ENCODE data around the gene CEP350. TPM values are rescaled to one million over a fixed set of nuclear protein-coding genes. Genes with fewer than 3 reads are reported as not detected.
"Not testable (repeated sequence)": the region's sequence is repeated elsewhere in the genome, so short reads cannot be mapped to it uniquely, and the experiment has no call there.

CEP350 gene
- total and polyA plus RNA-seq, 2 donors (not counting 1 experiment from before 2014, with no cell fraction given) = 19.0 to 101 TPM

DNA sequence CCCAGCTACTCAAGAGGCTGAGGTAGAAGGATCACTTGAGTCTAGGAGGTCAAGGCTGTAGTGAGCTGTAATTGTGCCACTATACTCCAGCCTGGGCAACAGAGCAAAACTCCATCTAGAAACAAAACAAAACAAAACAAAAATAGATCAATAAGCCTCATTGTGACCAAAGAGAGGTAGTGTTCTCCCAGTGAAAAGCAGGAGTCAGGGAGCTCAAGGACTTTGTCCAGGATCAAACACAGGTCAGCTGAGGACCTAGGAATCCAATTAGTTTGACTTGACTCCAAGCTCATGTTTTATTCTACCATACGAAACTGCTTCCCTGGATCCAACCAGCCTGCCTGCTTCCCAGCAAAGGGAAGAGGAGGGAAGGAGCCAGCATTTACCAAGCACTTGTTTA is 178.6 kb downstream of the CEP350 start:
- H3K9me3 ChIP-seq (ENCODE audit: control insufficient read depth, insufficient read depth, low read depth, low read length) = no peaks in the 10 kb centered on the region
- no peak overlapping the region for H3K4me3 ChIP-seq (replicated peaks in 1 of 4; ENCODE audit: control extremely low read depth in 1 of 4, insufficient read depth in 1 of 4, low read depth in 3 of 4, low read length in 4 of 4)
- H3K36me3 ChIP-seq (ENCODE audit: control insufficient read depth, insufficient read depth, low read length) = no peaks in the 10 kb centered on the region
- no peak for TF ChIP-seq EZH2 (IDR thresholded peaks at IDR 0.05; ENCODE audit: low read length, missing control alignments)
- TF ChIP-seq, protein P1, sequence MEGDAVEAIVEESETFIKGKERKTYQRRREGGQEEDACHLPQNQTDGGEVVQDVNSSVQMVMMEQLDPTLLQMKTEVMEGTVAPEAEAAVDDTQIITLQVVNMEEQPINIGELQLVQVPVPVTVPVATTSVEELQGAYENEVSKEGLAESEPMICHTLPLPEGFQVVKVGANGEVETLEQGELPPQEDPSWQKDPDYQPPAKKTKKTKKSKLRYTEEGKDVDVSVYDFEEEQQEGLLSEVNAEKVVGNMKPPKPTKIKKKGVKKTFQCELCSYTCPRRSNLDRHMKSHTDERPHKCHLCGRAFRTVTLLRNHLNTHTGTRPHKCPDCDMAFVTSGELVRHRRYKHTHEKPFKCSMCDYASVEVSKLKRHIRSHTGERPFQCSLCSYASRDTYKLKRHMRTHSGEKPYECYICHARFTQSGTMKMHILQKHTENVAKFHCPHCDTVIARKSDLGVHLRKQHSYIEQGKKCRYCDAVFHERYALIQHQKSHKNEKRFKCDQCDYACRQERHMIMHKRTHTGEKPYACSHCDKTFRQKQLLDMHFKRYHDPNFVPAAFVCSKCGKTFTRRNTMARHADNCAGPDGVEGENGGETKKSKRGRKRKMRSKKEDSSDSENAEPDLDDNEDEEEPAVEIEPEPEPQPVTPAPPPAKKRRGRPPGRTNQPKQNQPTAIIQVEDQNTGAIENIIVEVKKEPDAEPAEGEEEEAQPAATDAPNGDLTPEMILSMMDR (conservative IDR thresholded peaks at IDR 0.05 in 1 of 2, IDR thresholded peaks at IDR 0.05 in 1 of 2; ENCODE audit: low read depth in 1 of 2, low read length in 2 of 2) = no peak
- H4K20me1 ChIP-seq (ENCODE audit: control insufficient read depth, extremely low read depth, insufficient read depth, low read length) = no peaks in the 10 kb centered on the region
- no peak overlapping the region for H3K9ac ChIP-seq (ENCODE audit: insufficient read depth, low read length)
- H3K79me2 ChIP-seq (ENCODE audit: control insufficient read depth, insufficient read depth, low read length) = no peaks in the 10 kb centered on the region
- H3K4me2 ChIP-seq (ENCODE audit: extremely low read depth, insufficient read depth, low read length) = no peak overlapping the region
- no peak overlapping the region for H3K27ac ChIP-seq (ENCODE audit: insufficient read depth, low read length)
- no peaks in the 10 kb centered on the region for H3K27me3 ChIP-seq (ENCODE audit: control insufficient read depth, insufficient read depth, low read length)
- H3K4me1 ChIP-seq (ENCODE audit: control insufficient read depth, extremely low read depth, insufficient read depth, low read length) = peaks cover 7% of the 10 kb centered on the region
- no peak overlapping the region for H2AFZ ChIP-seq (ENCODE audit: low read length)
- no peak for DNase-seq (ENCODE audit: low read depth in 2 of 2)

DNA sequence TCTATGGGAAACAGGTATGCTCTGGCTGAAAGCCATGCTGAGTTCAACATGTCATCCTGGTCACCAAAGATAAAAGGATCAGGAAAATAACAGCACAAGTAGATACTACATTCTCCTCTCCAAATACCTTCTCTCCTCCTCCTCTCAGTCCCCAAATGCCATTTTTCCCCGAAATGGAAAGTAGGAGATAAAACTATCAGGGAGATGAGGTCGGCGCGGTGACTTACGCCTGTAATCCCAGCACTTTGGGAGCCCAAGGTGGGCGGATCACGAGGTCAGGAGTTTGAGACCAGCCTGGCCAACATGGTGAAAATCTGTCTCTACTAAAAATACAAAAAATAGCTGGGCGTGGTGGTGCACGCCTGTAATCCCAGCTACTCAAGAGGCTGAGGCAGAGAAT is 179.1 kb downstream of the CEP350 start:
- not testable (repeated sequence) for H3K79me2 ChIP-seq (ENCODE audit: control insufficient read depth, insufficient read depth, low read length); H3K4me2 ChIP-seq (ENCODE audit: extremely low read depth, insufficient read depth, low read length); H3K4me3 ChIP-seq (replicated peaks in 1 of 4; ENCODE audit: control extremely low read depth in 1 of 4, insufficient read depth in 1 of 4, low read depth in 3 of 4, low read length in 4 of 4); H3K27ac ChIP-seq (ENCODE audit: insufficient read depth, low read length); DNase-seq (ENCODE audit: low read depth in 2 of 2); H3K36me3 ChIP-seq (ENCODE audit: control insufficient read depth, insufficient read depth, low read length); H3K4me1 ChIP-seq (ENCODE audit: control insufficient read depth, extremely low read depth, insufficient read depth, low read length); H2AFZ ChIP-seq (ENCODE audit: low read length); H3K9ac ChIP-seq (ENCODE audit: insufficient read depth, low read length); H3K27me3 ChIP-seq (ENCODE audit: control insufficient read depth, insufficient read depth, low read length); H4K20me1 ChIP-seq (ENCODE audit: control insufficient read depth, extremely low read depth, insufficient read depth, low read length); H3K9me3 ChIP-seq (ENCODE audit: control insufficient read depth, insufficient read depth, low read depth, low read length)

DNA sequence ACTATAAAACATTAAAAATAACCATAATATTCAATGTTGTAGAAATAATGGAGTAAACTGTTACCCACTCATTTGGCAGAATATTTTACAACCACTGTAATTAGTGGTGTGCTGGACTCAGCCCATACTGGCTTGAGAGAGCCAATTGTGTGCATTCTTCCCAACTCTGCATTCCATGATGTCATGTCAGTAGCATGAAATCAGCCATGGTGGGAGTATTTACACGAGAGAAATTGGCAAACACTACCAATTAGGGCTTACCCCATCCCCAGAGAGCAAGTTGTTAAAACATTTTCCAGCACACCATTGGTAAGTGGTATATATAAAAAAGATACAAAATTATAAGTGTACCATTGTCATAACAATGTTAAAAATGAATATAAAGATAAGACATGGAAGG is 180.9 kb downstream of the CEP350 start:
- Histone ChIP-seq H3K4me1 (ENCODE audit: control insufficient read depth, extremely low read depth, insufficient read depth, low read length) (peaks cover 7% of the 10 kb centered on the region), H3K27ac (ENCODE audit: insufficient read depth, low read length) (no peak overlapping the region), H3K36me3 (ENCODE audit: control insufficient read depth, insufficient read depth, low read length) (no peaks in the 10 kb centered on the region), H4K20me1 (ENCODE audit: control insufficient read depth, extremely low read depth, insufficient read depth, low read length) (no peaks in the 10 kb centered on the region), H2AFZ (ENCODE audit: low read length) (no peak overlapping the region), H3K27me3 (ENCODE audit: control insufficient read depth, insufficient read depth, low read length) (no peaks in the 10 kb centered on the region), H3K9me3 (ENCODE audit: control insufficient read depth, insufficient read depth, low read depth, low read length) (no peaks in the 10 kb centered on the region), H3K4me3 (replicated peaks in 1 of 4; ENCODE audit: control extremely low read depth in 1 of 4, insufficient read depth in 1 of 4, low read depth in 3 of 4, low read length in 4 of 4) (no peak overlapping the region), H3K9ac (ENCODE audit: insufficient read depth, low read length) (no peak overlapping the region), H3K4me2 (ENCODE audit: extremely low read depth, insufficient read depth, low read length) (no peak overlapping the region), H3K79me2 (ENCODE audit: control insufficient read depth, insufficient read depth, low read length) (no peaks in the 10 kb centered on the region)
- DNase-seq (ENCODE audit: low read depth in 2 of 2) = peak in 1 of 2 donors; percentile 25
- TF ChIP-seq EZH2 (IDR thresholded peaks at IDR 0.05; ENCODE audit: low read length, missing control alignments) = no peak
- TF ChIP-seq, protein P1 (conservative IDR thresholded peaks at IDR 0.05 in 1 of 2, IDR thresholded peaks at IDR 0.05 in 1 of 2; ENCODE audit: low read depth in 1 of 2, low read length in 2 of 2) = no peak
